ENCODE results near the gene MYL11.
A peak's percentile ranks its signal among the peaks of the same experiment; 100 is the strongest.
"Not testable (repeated sequence)": the region's sequence is repeated elsewhere in the genome, so short reads cannot be mapped to it uniquely, and the experiment has no call there.

MYL11 gene

DNA sequence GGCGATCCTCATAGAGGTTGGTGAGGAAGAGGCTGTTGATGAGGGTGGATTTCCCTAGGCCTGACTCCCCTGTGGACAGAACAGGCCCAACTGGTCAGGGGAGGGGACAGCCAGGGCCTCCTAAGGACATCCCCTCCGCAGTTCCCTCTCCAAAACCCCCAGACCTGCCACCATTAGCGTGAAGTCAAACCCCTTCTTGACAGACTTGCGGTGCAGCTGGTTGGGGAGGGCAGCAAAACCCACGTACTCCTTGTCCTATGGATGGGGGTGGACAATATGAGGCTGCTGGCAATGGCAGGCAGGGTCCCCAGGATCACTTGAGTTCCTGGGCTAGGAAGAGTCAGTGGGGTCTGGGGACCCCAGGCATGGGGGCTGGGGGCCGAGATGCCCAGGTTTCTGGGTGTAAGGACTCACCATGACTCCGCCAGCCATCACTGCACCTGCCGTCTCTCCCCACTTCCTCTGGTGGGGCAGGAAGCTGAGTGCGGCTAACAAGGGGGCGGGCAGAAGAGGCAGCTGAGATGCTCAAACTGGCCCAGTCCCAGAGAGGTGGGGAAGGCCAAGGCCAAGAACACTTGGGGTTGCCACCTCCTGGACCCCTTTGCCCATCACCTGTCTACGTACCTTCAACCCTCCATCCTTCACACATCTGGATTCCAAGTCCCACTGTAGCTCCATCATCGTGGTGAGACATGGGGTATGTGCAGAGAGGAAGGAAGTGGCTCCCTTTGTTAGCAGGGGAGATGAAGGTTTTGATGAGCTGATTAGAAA, 7.7 kb downstream of the MYL11 start, which contains the start of gene SEPTIN1:
Gene SEPTIN1 (minus strand): TSS at position 451 of the 771 bp plus-strand sequence. CDS start 19 bp downstream, at position 432.
- no peak for DNase-seq (ENCODE audit: low read depth in 2 of 2)
- TF ChIP-seq, protein P1, sequence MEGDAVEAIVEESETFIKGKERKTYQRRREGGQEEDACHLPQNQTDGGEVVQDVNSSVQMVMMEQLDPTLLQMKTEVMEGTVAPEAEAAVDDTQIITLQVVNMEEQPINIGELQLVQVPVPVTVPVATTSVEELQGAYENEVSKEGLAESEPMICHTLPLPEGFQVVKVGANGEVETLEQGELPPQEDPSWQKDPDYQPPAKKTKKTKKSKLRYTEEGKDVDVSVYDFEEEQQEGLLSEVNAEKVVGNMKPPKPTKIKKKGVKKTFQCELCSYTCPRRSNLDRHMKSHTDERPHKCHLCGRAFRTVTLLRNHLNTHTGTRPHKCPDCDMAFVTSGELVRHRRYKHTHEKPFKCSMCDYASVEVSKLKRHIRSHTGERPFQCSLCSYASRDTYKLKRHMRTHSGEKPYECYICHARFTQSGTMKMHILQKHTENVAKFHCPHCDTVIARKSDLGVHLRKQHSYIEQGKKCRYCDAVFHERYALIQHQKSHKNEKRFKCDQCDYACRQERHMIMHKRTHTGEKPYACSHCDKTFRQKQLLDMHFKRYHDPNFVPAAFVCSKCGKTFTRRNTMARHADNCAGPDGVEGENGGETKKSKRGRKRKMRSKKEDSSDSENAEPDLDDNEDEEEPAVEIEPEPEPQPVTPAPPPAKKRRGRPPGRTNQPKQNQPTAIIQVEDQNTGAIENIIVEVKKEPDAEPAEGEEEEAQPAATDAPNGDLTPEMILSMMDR (IDR thresholded peaks at IDR 0.05; ENCODE audit: low read depth, low read length): no peak
- H3K4me3 ChIP-seq (replicated peaks in 1 of 2; ENCODE audit: low read depth in 2 of 2, low read length in 2 of 2): no peak within 1 kb of the TSS

DNA sequence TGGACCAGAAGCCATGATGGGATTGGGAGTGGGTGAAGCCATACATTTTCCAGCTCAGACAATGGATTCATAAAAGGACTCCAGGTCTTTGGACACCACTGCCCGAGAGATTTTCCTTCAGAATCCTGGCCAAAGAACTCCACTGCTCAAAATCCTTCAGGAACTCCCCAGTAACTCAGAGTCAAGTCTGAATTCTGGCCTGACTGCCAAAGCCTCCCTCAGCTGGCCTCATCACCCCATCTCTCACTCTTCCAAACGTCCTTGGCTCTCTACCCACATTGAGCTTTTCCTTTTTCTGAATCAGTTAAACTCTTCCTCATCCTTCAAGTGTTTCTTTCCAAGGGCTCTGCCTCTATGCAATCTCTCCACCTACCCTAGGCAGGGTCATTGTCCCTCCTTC, 8.9 kb downstream of the MYL11 start:
- TF ChIP-seq, protein P1 (IDR thresholded peaks at IDR 0.05; ENCODE audit: low read depth, low read length): no peak
- no peak for DNase-seq (ENCODE audit: low read depth in 2 of 2)
- no peak overlapping the region for H3K4me3 ChIP-seq (replicated peaks in 1 of 2; ENCODE audit: low read depth in 2 of 2, low read length in 2 of 2)

DNA sequence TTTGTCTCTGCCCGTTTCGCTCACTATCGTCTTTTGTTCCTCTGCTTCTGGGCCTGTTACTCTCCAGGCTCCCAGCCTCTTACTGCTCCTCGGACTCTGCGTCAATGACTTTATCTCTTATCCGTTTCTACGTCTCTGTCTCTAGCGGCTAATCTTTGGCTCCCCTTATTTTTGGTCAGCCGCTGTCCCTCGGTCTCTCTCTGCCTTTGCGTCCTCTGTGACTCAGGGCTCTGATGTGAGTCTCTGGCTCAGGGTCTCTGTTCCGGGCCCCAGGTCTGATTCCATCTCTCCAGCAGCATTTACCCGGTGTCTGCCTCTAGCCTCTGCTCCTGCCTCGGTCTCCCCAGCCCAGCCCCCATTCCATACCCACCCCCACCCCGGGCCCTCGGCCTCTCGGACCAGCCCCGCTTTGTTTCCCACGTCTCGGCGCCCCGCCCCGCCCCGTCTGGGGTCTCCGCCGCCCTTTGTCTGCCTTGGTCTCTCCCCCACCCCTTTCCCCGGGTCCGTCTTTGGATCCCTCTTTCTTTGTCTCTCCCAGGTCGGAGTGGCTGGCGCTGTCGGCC, 20.1 kb downstream of the MYL11 start:
- peak; percentile 25 to 67 for DNase-seq (ENCODE audit: low read depth in 2 of 2)
- H3K4me3 ChIP-seq (replicated peaks in 1 of 2; ENCODE audit: low read depth in 2 of 2, low read length in 2 of 2): peak overlapping the region; percentile 59 to 80
- TF ChIP-seq, protein P1 (IDR thresholded peaks at IDR 0.05; ENCODE audit: low read depth, low read length): no peak

DNA sequence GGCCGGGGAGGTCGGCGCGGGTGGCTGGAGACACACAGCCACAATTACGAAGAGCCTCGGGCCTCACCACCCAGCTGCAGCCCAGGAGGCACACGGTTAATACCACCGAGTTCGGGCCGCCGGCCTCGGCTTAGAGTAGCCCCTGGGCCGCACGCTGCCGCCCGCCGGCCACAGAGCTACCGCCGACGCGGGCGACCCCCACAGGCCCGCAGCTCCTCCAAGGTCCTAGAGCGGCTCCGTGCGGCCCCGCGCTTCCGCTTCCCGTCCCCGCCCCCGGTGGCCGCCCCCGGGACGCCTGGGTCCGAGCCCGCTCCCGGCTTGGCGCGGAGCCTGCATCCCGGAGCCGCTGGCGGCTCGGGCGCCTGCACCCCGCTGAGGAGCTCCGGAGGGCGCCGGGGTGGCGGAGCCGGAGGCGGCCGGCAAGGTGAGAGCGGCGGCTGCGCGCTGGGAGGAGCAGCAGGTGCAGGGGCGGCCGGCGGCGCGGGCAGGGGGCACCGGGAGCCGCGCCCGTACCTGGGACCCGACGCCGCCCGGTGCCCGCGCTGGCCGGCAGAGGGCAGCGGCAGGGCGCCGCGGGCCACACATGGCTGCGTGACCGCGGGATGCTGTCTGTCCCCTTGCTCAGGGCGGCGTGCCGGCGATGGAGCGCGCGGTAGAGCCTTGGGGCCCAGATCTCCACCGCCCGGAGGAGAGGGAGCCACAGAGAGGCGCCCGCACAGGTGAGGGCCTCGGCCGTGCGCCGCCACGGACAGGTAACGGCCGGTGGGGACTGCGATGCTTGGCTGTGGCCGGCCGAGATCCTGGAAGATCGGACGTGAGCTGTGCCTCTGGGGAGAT, 20.8 kb downstream of the MYL11 start, which contains the start of gene ZNF48:
Gene ZNF48 (plus strand): TSS at position 266 of the 837 bp plus-strand sequence. CDS start 375 bp downstream, at position 641.
- peak; percentile 81 to 95 for DNase-seq (ENCODE audit: low read depth in 2 of 2)
- TF ChIP-seq, protein P1 (IDR thresholded peaks at IDR 0.05; ENCODE audit: low read depth, low read length): no peak

DNA sequence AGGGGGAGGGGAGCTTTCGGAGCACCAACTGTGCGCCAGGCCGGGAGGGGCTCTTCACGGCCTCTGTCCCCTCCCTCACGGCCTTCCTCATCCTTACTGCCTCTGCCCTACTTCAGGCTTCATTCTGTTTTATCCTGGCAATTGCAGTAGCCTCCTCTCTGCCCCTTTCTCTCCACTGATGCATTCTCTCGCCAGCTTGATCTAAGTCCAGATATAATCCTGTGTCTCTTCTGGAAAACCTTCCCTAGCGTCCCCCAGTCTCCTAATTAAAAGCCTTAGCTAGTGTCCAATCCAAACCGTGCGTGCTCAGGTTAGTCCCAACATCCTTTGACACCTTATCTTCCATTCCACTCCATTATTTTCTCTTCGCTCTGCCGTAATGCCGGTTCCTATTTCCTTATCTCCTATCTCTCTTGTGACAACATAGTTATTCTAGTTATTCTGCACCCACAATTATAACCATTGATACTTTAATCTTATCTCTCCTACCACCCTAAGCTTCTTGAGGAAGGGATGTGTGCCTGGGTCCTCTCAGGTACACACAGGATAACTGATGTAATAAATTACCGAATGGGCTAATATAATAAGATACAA, 21.5 kb downstream of the MYL11 start:
- TF ChIP-seq, protein P1 (IDR thresholded peaks at IDR 0.05; ENCODE audit: low read depth, low read length): no peak
- DNase-seq (ENCODE audit: low read depth in 2 of 2): peak; percentile 22 to 25

More for the DNA sequence above, 20.8 kb downstream of the MYL11 start, which contains the start of gene ZNF48:
- H3K4me3 ChIP-seq (replicated peaks in 1 of 2; ENCODE audit: low read depth in 2 of 2, low read length in 2 of 2): peak within 1 kb of the TSS; percentile 79 to 80

DNA sequence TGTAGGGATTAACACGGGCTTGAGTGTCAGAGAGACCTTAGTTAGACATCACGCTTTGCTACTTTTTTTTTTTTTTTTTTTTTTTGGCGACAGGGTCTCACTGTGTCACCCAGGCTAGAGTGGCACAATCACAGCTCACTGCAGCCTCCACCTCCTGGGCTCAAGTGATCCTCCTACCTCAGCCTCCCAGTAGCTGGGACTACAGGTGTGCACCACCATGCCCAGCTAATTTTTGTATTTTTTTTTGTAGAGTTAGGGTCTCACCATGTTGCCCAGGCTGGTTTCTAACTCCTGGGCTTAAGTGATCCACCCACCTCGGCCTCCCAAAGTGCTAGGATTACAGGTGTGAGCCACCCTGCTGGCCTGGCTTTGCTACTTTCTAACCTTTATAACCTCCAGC, 22.0 kb downstream of the MYL11 start:
- not testable (repeated sequence) for DNase-seq (ENCODE audit: low read depth in 2 of 2); H3K4me3 ChIP-seq (replicated peaks in 1 of 2; ENCODE audit: low read depth in 2 of 2, low read length in 2 of 2)

More for the DNA sequence above, 21.5 kb downstream of the MYL11 start:
- peak overlapping the region; percentile 79 to 80 for H3K4me3 ChIP-seq (replicated peaks in 1 of 2; ENCODE audit: low read depth in 2 of 2, low read length in 2 of 2)

Measured in cardiac fibroblast (primary cell).